ENCODE results near the gene MELK.

- no peak for TF ChIP-seq CTCF (IDR thresholded peaks at IDR 0.05; ENCODE audit: low read depth, low read length, poor library complexity, severe bottlenecking)
- TF ChIP-seq EZH2phosphoT487 (IDR thresholded peaks at IDR 0.05; ENCODE audit: borderline replicate concordance, low read length), result no peak
These were observed 149.3 kb downstream of the MELK start for GRCh38 chr9:36721846-36722588.

Data from DOHH2 (cell line).